IMR-90 (cell line): Measurements from ENCODE around the gene OOSP1.

Experiments
- POLR2A ChIP-seq: IDR thresholded peaks from 2 replicates; pipeline ENCODE4 v1.6.1; 2012; ENCODE audit warnings: mild to moderate bottlenecking, low read depth, low read length
- RAD21 ChIP-seq: IDR thresholded peaks from 2 replicates; pipeline ENCODE4 v1.6.1; 2012; ENCODE audit warnings: low read length, improper control_type of control experiment
- TF ChIP-seq, protein P1 (sequence below): conservative IDR thresholded peaks from 2 replicates; pipeline ENCODE4 v1.5.1; 2012; ENCODE audit warnings: mild to moderate bottlenecking, low read depth, low read length, improper control_type of control experiment

DNA sequence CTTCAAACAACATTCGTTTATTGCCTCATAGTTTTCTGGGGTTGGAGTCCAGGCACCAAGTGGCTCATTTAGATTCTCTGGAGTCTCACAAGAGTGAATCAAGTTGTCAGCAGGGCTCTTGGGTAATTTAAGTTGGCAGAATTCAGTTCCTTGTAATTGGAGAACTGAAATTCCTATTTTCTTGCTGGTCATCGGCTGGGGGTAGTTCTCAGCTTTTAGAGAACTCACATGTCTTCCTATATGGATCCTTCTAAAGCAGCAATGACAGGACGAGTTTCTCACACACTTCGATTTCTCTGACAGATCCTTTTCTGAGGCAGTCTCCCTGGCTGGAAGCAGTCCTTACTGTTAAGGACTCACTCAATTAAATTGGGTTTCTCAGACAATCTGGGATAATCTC lies 61.5 kb downstream of the OOSP1 start:
- TF ChIP-seq, protein P1, sequence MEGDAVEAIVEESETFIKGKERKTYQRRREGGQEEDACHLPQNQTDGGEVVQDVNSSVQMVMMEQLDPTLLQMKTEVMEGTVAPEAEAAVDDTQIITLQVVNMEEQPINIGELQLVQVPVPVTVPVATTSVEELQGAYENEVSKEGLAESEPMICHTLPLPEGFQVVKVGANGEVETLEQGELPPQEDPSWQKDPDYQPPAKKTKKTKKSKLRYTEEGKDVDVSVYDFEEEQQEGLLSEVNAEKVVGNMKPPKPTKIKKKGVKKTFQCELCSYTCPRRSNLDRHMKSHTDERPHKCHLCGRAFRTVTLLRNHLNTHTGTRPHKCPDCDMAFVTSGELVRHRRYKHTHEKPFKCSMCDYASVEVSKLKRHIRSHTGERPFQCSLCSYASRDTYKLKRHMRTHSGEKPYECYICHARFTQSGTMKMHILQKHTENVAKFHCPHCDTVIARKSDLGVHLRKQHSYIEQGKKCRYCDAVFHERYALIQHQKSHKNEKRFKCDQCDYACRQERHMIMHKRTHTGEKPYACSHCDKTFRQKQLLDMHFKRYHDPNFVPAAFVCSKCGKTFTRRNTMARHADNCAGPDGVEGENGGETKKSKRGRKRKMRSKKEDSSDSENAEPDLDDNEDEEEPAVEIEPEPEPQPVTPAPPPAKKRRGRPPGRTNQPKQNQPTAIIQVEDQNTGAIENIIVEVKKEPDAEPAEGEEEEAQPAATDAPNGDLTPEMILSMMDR: no peak
- TF ChIP-seq POLR2A (no peak), RAD21 (no peak)
